Measurements from ENCODE around the gene CDH13. TPM values are rescaled to one million over a fixed set of nuclear protein-coding genes. Genes with fewer than 3 reads are reported as not detected.

The CDH13 gene
- total and polyA plus RNA-seq, 2 donors (not counting 1 experiment from before 2014, with no cell fraction given): 27.6 to 96.7 TPM

DNA sequence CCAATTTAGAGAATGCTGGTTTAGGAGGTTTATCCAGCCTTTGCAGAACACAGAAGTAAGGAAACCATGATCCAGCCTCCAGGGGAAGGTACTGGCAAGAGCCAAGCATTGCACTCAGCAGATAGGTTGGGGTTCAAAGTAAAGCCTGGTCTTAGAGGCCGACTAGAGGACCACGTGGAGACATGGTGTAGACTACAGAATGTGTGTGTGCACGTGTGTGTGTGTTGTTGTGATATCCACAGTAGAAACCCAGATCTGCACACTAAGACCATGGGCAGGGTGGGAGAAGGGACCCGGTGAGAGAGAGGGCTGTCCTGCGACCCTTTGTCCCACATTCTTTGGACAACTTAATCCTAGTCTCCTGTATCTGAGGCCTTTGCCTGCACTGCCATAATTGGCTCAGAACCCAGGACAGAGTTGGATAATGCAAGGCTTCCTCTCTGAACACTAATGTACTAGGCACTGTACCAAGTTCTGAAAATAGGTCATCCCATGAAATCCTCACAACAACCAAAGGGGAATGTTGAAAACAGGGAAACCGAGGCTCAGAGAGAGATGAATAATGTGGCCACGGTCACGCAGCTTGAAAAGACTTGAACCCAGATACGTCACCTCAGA is 855.9 kb downstream of the CDH13 start:
- H3K79me2 ChIP-seq (ENCODE audit: control insufficient read depth, insufficient read depth, low read length): no peaks in the 10 kb centered on the region
- H3K27ac ChIP-seq (ENCODE audit: insufficient read depth, low read length): no peak overlapping the region
- no peak for DNase-seq (ENCODE audit: low read depth in 2 of 2)
- H4K20me1 ChIP-seq (ENCODE audit: control insufficient read depth, extremely low read depth, insufficient read depth, low read length): no peaks in the 10 kb centered on the region
- TF ChIP-seq, protein P1, sequence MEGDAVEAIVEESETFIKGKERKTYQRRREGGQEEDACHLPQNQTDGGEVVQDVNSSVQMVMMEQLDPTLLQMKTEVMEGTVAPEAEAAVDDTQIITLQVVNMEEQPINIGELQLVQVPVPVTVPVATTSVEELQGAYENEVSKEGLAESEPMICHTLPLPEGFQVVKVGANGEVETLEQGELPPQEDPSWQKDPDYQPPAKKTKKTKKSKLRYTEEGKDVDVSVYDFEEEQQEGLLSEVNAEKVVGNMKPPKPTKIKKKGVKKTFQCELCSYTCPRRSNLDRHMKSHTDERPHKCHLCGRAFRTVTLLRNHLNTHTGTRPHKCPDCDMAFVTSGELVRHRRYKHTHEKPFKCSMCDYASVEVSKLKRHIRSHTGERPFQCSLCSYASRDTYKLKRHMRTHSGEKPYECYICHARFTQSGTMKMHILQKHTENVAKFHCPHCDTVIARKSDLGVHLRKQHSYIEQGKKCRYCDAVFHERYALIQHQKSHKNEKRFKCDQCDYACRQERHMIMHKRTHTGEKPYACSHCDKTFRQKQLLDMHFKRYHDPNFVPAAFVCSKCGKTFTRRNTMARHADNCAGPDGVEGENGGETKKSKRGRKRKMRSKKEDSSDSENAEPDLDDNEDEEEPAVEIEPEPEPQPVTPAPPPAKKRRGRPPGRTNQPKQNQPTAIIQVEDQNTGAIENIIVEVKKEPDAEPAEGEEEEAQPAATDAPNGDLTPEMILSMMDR (conservative IDR thresholded peaks at IDR 0.05 in 1 of 2, IDR thresholded peaks at IDR 0.05 in 1 of 2; ENCODE audit: low read depth in 1 of 2, low read length in 2 of 2): no peak
- TF ChIP-seq EZH2 (IDR thresholded peaks at IDR 0.05; ENCODE audit: low read length, missing control alignments): no peak
- H3K4me3 ChIP-seq (replicated peaks in 1 of 4; ENCODE audit: control extremely low read depth in 1 of 4, insufficient read depth in 1 of 4, low read depth in 3 of 4, low read length in 4 of 4): no peak overlapping the region
- no peaks in the 10 kb centered on the region for H3K4me1 ChIP-seq (ENCODE audit: control insufficient read depth, extremely low read depth, insufficient read depth, low read length)
- no peaks in the 10 kb centered on the region for H3K9me3 ChIP-seq (ENCODE audit: control insufficient read depth, insufficient read depth, low read depth, low read length)
- no peak overlapping the region for H2AFZ ChIP-seq (ENCODE audit: low read length)
- H3K4me2 ChIP-seq (ENCODE audit: extremely low read depth, insufficient read depth, low read length): no peak overlapping the region
- H3K27me3 ChIP-seq (ENCODE audit: control insufficient read depth, insufficient read depth, low read length): no peaks in the 10 kb centered on the region
- no peaks in the 10 kb centered on the region for H3K36me3 ChIP-seq (ENCODE audit: control insufficient read depth, insufficient read depth, low read length)
- H3K9ac ChIP-seq (ENCODE audit: insufficient read depth, low read length): no peak overlapping the region

DNA sequence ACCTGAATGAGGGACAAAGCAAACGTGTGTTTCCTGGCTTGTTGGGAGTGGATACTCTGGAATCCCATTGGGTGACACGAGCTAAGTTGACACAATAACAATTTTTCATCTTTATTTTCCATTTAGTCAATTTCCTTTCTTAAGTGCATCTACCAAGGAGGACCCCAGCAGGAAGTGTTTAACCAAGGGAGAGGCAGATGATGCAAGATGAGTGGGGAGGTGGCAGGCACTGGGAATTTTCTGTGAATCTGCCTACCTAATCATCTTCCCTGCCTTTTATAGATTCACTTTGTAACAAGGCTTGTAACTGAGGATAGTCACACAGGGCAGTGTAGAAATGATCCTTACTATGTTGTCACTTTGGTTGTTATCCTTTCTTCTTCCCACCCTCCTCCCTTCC is 863.3 kb downstream of the CDH13 start:
- TF ChIP-seq EZH2 (IDR thresholded peaks at IDR 0.05; ENCODE audit: low read length, missing control alignments): no peak
- no peaks in the 10 kb centered on the region for H4K20me1 ChIP-seq (ENCODE audit: control insufficient read depth, extremely low read depth, insufficient read depth, low read length)
- H2AFZ ChIP-seq (ENCODE audit: low read length): no peak overlapping the region
- no peaks in the 10 kb centered on the region for H3K36me3 ChIP-seq (ENCODE audit: control insufficient read depth, insufficient read depth, low read length)
- no peak overlapping the region for H3K4me2 ChIP-seq (ENCODE audit: extremely low read depth, insufficient read depth, low read length)
- no peaks in the 10 kb centered on the region for H3K4me1 ChIP-seq (ENCODE audit: control insufficient read depth, extremely low read depth, insufficient read depth, low read length)
- no peak for DNase-seq (ENCODE audit: low read depth in 2 of 2)
- no peak overlapping the region for H3K4me3 ChIP-seq (replicated peaks in 1 of 4; ENCODE audit: control extremely low read depth in 1 of 4, insufficient read depth in 1 of 4, low read depth in 3 of 4, low read length in 4 of 4)
- H3K79me2 ChIP-seq (ENCODE audit: control insufficient read depth, insufficient read depth, low read length): no peaks in the 10 kb centered on the region
- H3K9me3 ChIP-seq (ENCODE audit: control insufficient read depth, insufficient read depth, low read depth, low read length): no peaks in the 10 kb centered on the region
- H3K9ac ChIP-seq (ENCODE audit: insufficient read depth, low read length): no peak overlapping the region
- H3K27ac ChIP-seq (ENCODE audit: insufficient read depth, low read length): no peak overlapping the region
- no peaks in the 10 kb centered on the region for H3K27me3 ChIP-seq (ENCODE audit: control insufficient read depth, insufficient read depth, low read length)

DNA sequence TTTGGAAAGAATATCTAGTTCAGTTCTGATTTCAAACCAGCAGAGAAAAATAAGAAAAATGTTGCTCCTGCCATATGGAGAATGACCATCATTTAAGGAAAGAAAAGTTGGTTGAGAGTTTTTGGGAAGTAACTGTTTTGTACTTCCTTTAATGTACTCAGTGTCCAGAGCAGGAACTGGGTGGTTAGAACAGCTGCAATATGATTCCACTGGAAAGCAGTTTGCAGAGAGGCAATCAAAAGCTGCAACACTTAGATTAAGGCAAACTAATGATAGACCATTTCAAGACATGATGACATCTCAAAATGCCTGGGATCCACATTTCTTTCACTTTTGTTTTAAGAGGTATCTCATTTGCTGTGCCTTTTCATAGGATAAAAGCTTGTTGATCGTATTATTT is 867.7 kb downstream of the CDH13 start:
- H3K4me2 ChIP-seq (ENCODE audit: extremely low read depth, insufficient read depth, low read length): no peak overlapping the region
- H3K4me1 ChIP-seq (ENCODE audit: control insufficient read depth, extremely low read depth, insufficient read depth, low read length): no peaks in the 10 kb centered on the region
- H3K36me3 ChIP-seq (ENCODE audit: control insufficient read depth, insufficient read depth, low read length): no peaks in the 10 kb centered on the region
- H4K20me1 ChIP-seq (ENCODE audit: control insufficient read depth, extremely low read depth, insufficient read depth, low read length): no peaks in the 10 kb centered on the region
- no peak overlapping the region for H3K27ac ChIP-seq (ENCODE audit: insufficient read depth, low read length)
- no peak overlapping the region for H3K9ac ChIP-seq (ENCODE audit: insufficient read depth, low read length)
- no peaks in the 10 kb centered on the region for H3K27me3 ChIP-seq (ENCODE audit: control insufficient read depth, insufficient read depth, low read length)
- TF ChIP-seq, protein P1 (conservative IDR thresholded peaks at IDR 0.05 in 1 of 2, IDR thresholded peaks at IDR 0.05 in 1 of 2; ENCODE audit: low read depth in 1 of 2, low read length in 2 of 2): no peak
- no peak for TF ChIP-seq EZH2 (IDR thresholded peaks at IDR 0.05; ENCODE audit: low read length, missing control alignments)
- no peak overlapping the region for H3K4me3 ChIP-seq (replicated peaks in 1 of 4; ENCODE audit: control extremely low read depth in 1 of 4, insufficient read depth in 1 of 4, low read depth in 3 of 4, low read length in 4 of 4)
- H2AFZ ChIP-seq (ENCODE audit: low read length): no peak overlapping the region
- no peaks in the 10 kb centered on the region for H3K79me2 ChIP-seq (ENCODE audit: control insufficient read depth, insufficient read depth, low read length)
- no peak for DNase-seq (ENCODE audit: low read depth in 2 of 2)
- no peaks in the 10 kb centered on the region for H3K9me3 ChIP-seq (ENCODE audit: control insufficient read depth, insufficient read depth, low read depth, low read length)

Data from fibroblast of lung (primary cell).